ENCODE data around the gene ADAMTS15.

- TF ChIP-seq, protein P1, sequence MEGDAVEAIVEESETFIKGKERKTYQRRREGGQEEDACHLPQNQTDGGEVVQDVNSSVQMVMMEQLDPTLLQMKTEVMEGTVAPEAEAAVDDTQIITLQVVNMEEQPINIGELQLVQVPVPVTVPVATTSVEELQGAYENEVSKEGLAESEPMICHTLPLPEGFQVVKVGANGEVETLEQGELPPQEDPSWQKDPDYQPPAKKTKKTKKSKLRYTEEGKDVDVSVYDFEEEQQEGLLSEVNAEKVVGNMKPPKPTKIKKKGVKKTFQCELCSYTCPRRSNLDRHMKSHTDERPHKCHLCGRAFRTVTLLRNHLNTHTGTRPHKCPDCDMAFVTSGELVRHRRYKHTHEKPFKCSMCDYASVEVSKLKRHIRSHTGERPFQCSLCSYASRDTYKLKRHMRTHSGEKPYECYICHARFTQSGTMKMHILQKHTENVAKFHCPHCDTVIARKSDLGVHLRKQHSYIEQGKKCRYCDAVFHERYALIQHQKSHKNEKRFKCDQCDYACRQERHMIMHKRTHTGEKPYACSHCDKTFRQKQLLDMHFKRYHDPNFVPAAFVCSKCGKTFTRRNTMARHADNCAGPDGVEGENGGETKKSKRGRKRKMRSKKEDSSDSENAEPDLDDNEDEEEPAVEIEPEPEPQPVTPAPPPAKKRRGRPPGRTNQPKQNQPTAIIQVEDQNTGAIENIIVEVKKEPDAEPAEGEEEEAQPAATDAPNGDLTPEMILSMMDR (IDR thresholded peaks at IDR 0.05), result no peak
- TF ChIP-seq POLR2A (IDR thresholded peaks at IDR 0.05), result no peak
- TF ChIP-seq EP300 (IDR thresholded peaks at IDR 0.05; ENCODE audit: low read depth), result no peak
- TF ChIP-seq POLR2AphosphoS5 (IDR thresholded peaks at IDR 0.05), result no peak
Measured at GRCh38 chr11:130462101-130462885, 13.8 kb downstream of the ADAMTS15 start.
